Thyroid gland (tissue), 4 donors: ENCODE measurements around the gene FAM114A2. TPM values are rescaled to one million over a fixed set of nuclear protein-coding genes. Genes with fewer than 3 reads are reported as not detected.

ENCODE experiments used
- DNase-seq, 2 donors: peaks; one replicate each; pipeline ENCODE4 v3.0.0-alpha.2; 2019
- H3K27ac ChIP-seq, 3 donors: fragments of 200-600 bp; sonication (generic); 1 replicate in 2 of 3; 2 replicates in 1 of 3; pipeline ENCODE4 v1.5.1; 2016 to 2019; ENCODE audit warnings: mild to moderate bottlenecking in 1 of 3, moderate library complexity in 1 of 3
- H3K27me3 ChIP-seq: fragments of 200-600 bp; sonication (generic); one replicate; pipeline ENCODE4 v1.5.1; 2019
- H3K36me3 ChIP-seq, 2 donors: fragments of 200-600 bp; sonication (generic); one replicate each; pipeline ENCODE4 v1.5.1; 2016 to 2019
- H3K4me1 ChIP-seq, 2 donors: fragments of 200-600 bp; sonication (generic); one replicate each; pipeline ENCODE4 v1.5.1; 2017 to 2019
- H3K4me3 ChIP-seq, 3 donors: fragments of 200-600 bp; sonication (generic); replicated peaks in 1 of 3; 1 replicate in 2 of 3; 2 replicates in 1 of 3; pipeline ENCODE4 v1.5.1; 2016; ENCODE audit warnings: mild to moderate bottlenecking in 1 of 3
- H3K9me3 ChIP-seq: fragments of 200-600 bp; sonication (generic); one replicate; pipeline ENCODE4 v1.5.1; 2017
- POLR2A ChIP-seq, 2 donors: fragments of 450-650 bp; IDR thresholded peaks; one replicate each; pipeline ENCODE4 v1.6.1; 2017; ENCODE audit warnings: antibody characterized with exemption in 2 of 2, mild to moderate bottlenecking in 2 of 2, moderate library complexity in 1 of 2
- WGBS, 2 donors: methylation state at CpG; one replicate each; pipeline ENCODE4 v1.1.5; 2017; 5-methylcytosine and 5-hydroxymethylcytosine counted together
- intact Hi-C: fragments of 100-400 bp; cut with DNase I; formaldehyde crosslinking; loops from one replicate; pipeline ENCODE4 v1.15.1; 2023
- total RNA-seq, 4 donors: library from RNA; depleted of rRNA; stranded (reverse); fragments of >200 nt; gene quantifications; one replicate each; pipeline ENCODE4 v1.2.3, GENCODE V29; 2016
- TF ChIP-seq, protein P1 (sequence below), 6 experiments: fragments of 200-600 bp in 3 of 6; fragments of 450-650 bp in 3 of 6; sonication (generic) in 3 of 6; IDR thresholded peaks; one replicate each; pipeline ENCODE4 v1.5.1; 2016 to 2019; ENCODE audit warnings: antibody characterized with exemption in 6 of 6, mild to moderate bottlenecking in 2 of 6, inconsistent platforms in 1 of 6, moderate library complexity in 1 of 6

The FAM114A2 gene
- total RNA-seq, 4 donors from 2014 or later: 21.1 to 28.9 (median 23.3) TPM

DNA sequence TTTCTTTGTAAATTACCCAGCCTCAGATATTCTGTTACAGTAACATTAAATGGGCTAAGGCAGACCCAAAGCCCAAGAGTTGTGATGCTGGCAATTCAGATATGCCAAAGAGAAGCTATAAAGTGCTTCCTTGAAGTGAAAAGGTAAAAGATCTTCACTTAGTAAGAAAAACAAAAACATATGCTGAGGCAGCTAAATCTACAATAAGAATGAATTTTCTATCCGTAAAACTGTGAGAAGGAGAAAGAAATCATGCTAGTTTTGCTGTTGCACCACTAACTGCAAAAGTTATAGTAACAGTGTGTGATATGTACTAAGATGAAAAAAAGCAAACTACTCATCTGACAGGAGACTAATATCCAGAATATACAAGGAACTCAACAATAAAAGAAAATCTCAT is 39.9 kb downstream of the FAM114A2 start:
- no peak for DNase-seq
- no peak overlapping the region for H3K27ac ChIP-seq
- 94 to 95% methylated on average over 1 of the region's 1 CpG for WGBS, 2 donors
- no peak for TF ChIP-seq POLR2A (IDR thresholded peaks at IDR 0.05)
- TF ChIP-seq, protein P1, sequence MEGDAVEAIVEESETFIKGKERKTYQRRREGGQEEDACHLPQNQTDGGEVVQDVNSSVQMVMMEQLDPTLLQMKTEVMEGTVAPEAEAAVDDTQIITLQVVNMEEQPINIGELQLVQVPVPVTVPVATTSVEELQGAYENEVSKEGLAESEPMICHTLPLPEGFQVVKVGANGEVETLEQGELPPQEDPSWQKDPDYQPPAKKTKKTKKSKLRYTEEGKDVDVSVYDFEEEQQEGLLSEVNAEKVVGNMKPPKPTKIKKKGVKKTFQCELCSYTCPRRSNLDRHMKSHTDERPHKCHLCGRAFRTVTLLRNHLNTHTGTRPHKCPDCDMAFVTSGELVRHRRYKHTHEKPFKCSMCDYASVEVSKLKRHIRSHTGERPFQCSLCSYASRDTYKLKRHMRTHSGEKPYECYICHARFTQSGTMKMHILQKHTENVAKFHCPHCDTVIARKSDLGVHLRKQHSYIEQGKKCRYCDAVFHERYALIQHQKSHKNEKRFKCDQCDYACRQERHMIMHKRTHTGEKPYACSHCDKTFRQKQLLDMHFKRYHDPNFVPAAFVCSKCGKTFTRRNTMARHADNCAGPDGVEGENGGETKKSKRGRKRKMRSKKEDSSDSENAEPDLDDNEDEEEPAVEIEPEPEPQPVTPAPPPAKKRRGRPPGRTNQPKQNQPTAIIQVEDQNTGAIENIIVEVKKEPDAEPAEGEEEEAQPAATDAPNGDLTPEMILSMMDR (IDR thresholded peaks at IDR 0.05): no peak
- intact Hi-C loops: no loop called here
- H3K36me3 ChIP-seq: peaks cover 2 to 7% of the 10 kb centered on the region in 2 donors
- no peaks in the 10 kb centered on the region for H3K9me3 ChIP-seq
- no peaks in the 10 kb centered on the region for H3K27me3 ChIP-seq
- H3K4me1 ChIP-seq: peaks cover 0 to 14% of the 10 kb centered on the region in 2 donors
- H3K4me3 ChIP-seq: no peak overlapping the region

DNA sequence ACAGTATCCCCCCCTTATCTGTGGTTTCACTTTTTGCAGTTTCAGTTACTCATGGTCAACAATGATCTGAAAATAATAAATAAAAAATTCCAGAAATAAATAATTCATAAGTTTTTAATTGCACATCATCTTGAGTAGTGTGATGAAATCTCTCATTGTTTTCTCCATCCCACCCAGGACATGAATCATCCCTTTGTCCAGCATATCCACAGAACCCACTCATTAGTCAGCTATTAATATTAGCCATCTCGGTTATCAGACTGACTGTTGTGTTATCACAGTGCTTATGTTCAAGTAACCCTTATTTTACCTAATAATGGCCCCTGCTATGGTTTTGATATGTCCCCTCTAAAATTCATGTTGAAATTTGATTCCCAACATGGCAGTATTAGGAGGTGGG is 40.7 kb downstream of the FAM114A2 start:
- H3K36me3 ChIP-seq: peaks cover 3 to 7% of the 10 kb centered on the region in 2 donors
- intact Hi-C loops: no loop called here
- WGBS, 2 donors: 71 to 83% methylated on average over 1 of the region's 1 CpG

DNA sequence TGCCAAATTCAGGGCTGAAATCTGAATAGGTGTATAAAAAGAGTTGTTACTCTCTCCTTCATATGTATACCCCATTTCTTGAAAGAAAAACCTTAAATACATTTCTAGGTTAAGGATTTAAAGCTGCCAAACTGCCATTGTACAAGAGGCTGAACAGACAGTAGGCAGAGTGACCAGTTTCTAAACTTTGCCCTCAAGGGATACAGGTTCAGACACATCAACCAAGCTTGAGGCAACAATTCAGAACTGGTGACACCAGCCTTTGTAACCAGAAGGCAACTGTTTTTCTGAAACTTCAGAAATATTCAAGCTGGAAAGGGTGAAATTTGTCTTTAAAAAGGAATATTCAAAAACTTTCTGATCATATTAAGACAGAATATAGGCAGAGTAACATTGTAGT is 47.5 kb downstream of the FAM114A2 start:
- Histone ChIP-seq H3K4me3 (no peak overlapping the region), H3K36me3 (peaks cover 7 to 10% of the 10 kb centered on the region in 2 donors), H3K4me1 (no peaks in the 10 kb centered on the region), H3K27ac (no peak overlapping the region), H3K27me3 (no peaks in the 10 kb centered on the region), H3K9me3 (no peaks in the 10 kb centered on the region)
- intact Hi-C loops: no loop called here
- TF ChIP-seq, protein P1 (IDR thresholded peaks at IDR 0.05): no peak
- no peak for TF ChIP-seq POLR2A (IDR thresholded peaks at IDR 0.05)
- DNase-seq: no peak

More for the DNA sequence above, 40.7 kb downstream of the FAM114A2 start:
- Histone ChIP-seq H3K4me3 (no peak overlapping the region), H3K4me1 (peaks cover 0 to 8% of the 10 kb centered on the region in 2 donors), H3K27me3 (no peaks in the 10 kb centered on the region), H3K9me3 (no peaks in the 10 kb centered on the region), H3K27ac (no peak overlapping the region)
- TF ChIP-seq, protein P1 (IDR thresholded peaks at IDR 0.05): no peak
- no peak for TF ChIP-seq POLR2A (IDR thresholded peaks at IDR 0.05)
- no peak for DNase-seq

DNA sequence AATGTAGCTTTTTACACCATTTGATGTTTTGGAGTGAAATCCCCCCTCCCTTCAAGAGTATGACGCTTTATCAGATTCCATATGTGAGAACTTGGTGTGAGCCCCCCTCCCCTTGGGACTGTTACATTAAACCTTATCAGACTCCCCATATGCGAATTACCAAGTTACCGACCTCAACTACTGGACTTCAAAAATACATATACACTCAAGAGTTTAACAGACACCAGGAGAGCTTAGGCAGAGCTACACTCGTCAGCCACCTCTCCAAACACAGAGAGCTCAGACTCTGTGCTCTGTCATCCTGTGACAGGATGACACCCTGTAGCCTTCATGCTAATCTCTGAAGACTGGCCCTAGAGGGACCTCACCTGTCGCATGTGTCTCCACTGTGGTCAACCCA is 50.2 kb downstream of the FAM114A2 start:
- 83 to 89% methylated on average over 5 of the region's 5 CpGs for WGBS, 2 donors
- H3K36me3 ChIP-seq: peaks cover 7% of the 10 kb centered on the region in 2 donors
- no peaks in the 10 kb centered on the region for H3K9me3 ChIP-seq
- intact Hi-C loops: no loop called here
- no peak for TF ChIP-seq POLR2A (IDR thresholded peaks at IDR 0.05)
- TF ChIP-seq, protein P1 (IDR thresholded peaks at IDR 0.05): no peak
- H3K27ac ChIP-seq: no peak overlapping the region
- H3K4me3 ChIP-seq: no peak overlapping the region
- no peaks in the 10 kb centered on the region for H3K4me1 ChIP-seq
- no peaks in the 10 kb centered on the region for H3K27me3 ChIP-seq
- no peak for DNase-seq

DNA sequence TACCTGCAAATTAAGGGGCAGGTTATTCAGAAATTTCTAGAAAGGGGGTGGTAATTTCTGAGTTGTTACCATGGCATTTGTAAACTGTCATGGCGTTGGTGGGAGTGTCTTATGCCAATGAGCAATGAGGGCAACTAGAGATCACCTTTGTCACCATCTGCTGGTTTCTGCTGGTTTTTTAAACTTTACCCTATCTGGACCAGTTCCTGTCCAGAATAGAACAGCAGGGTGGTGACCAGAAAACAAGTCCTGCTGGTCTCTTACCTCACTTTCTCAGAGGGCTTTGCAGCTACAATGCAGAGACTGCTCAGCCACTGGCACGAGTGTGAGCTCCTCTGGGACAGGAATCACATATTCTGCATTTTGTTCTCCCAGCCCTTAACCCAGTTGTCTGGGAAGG is 51.4 kb downstream of the FAM114A2 start:
- Histone ChIP-seq H3K4me1 (no peaks in the 10 kb centered on the region), H3K9me3 (no peaks in the 10 kb centered on the region), H3K27me3 (no peaks in the 10 kb centered on the region), H3K36me3 (peaks cover 2 to 4% of the 10 kb centered on the region in 2 donors), H3K4me3 (no peak overlapping the region), H3K27ac (no peak overlapping the region)
- TF ChIP-seq, protein P1 (IDR thresholded peaks at IDR 0.05): no peak
- TF ChIP-seq POLR2A (IDR thresholded peaks at IDR 0.05): no peak
- 93 to 95% methylated on average over 2 of the region's 2 CpGs for WGBS, 2 donors
- intact Hi-C loops: no loop called here
- no peak for DNase-seq
